BLaER1 (cell line): ENCODE results near the gene ZDHHC8.

ENCODE experiments used
- H3K27ac ChIP-seq: shearing (Covaris generic); formaldehyde crosslinking; 2 replicates; pipeline ENCODE4 v1.8.1; 2022
- H3K27me3 ChIP-seq: shearing (Covaris generic); formaldehyde crosslinking; 2 replicates; pipeline ENCODE4 v1.8.1; 2022
- H3K36me3 ChIP-seq: shearing (Covaris generic); formaldehyde crosslinking; 2 replicates; pipeline ENCODE4 v1.8.1; 2022
- H3K4me1 ChIP-seq: shearing (Covaris generic); formaldehyde crosslinking; 2 replicates; pipeline ENCODE4 v1.8.1; 2022
- H3K4me2 ChIP-seq: shearing (Covaris generic); formaldehyde crosslinking; 2 replicates; pipeline ENCODE4 v1.8.1; 2022
- H3K4me3 ChIP-seq: shearing (Covaris generic); formaldehyde crosslinking; 2 replicates; pipeline ENCODE4 v1.8.1; 2022
- H3K9ac ChIP-seq: shearing (Covaris generic); formaldehyde crosslinking; 2 replicates; pipeline ENCODE4 v1.8.1; 2022
- H3K9me3 ChIP-seq: shearing (Covaris generic); formaldehyde crosslinking; 2 replicates; pipeline ENCODE4 v1.8.1; 2022
- H4K20me1 ChIP-seq: shearing (Covaris generic); formaldehyde crosslinking; 2 replicates; pipeline ENCODE4 v1.8.1; 2022
- Cebpa-rat ChIP-seq: shearing (Covaris generic); IDR thresholded peaks from 2 replicates; pipeline ENCODE4 v1.8.1; 2022

Gene ZDHHC8

GRCh38 chr22:20087319-20088262, 44.0 kb upstream of the ZDHHC8 start:
- Histone ChIP-seq H3K27me3 (no peaks in the 10 kb centered on the region), H3K4me3 (no peak overlapping the region), H3K4me1 (peaks cover 28% of the 10 kb centered on the region), H3K9ac (no peak overlapping the region), H3K4me2 (no peak overlapping the region), H3K36me3 (peaks cover 96% of the 10 kb centered on the region), H3K27ac (no peak overlapping the region), H4K20me1 (peaks cover 100% of the 10 kb centered on the region), H3K9me3 (no peaks in the 10 kb centered on the region)
- TF ChIP-seq Cebpa-rat = no peak

- no peak overlapping the region for H3K4me2 ChIP-seq
- TF ChIP-seq Cebpa-rat = no peak
- H3K9me3 ChIP-seq = no peaks in the 10 kb centered on the region
- peaks cover 96% of the 10 kb centered on the region for H3K36me3 ChIP-seq
- no peak overlapping the region for H3K4me3 ChIP-seq
- no peaks in the 10 kb centered on the region for H3K27me3 ChIP-seq
- peaks cover 95% of the 10 kb centered on the region for H4K20me1 ChIP-seq
- no peak overlapping the region for H3K27ac ChIP-seq
- H3K9ac ChIP-seq = no peak overlapping the region
- H3K4me1 ChIP-seq = peaks cover 21% of the 10 kb centered on the region
Observed at GRCh38 chr22:20088263-20088648, 43.3 kb upstream of the ZDHHC8 start.

- no peak overlapping the region for H3K27ac ChIP-seq
- H3K36me3 ChIP-seq = peaks cover 98% of the 10 kb centered on the region
- peaks cover 94% of the 10 kb centered on the region for H4K20me1 ChIP-seq
- peaks cover 10% of the 10 kb centered on the region for H3K4me1 ChIP-seq
- no peak for TF ChIP-seq Cebpa-rat
- H3K9ac ChIP-seq = no peak overlapping the region
- no peaks in the 10 kb centered on the region for H3K27me3 ChIP-seq
- no peak overlapping the region for H3K4me3 ChIP-seq
- H3K9me3 ChIP-seq = no peaks in the 10 kb centered on the region
- H3K4me2 ChIP-seq = no peak overlapping the region
Observed at GRCh38 chr22:20089226-20089976, 42.2 kb upstream of the ZDHHC8 start.

GRCh38 chr22:20089977-20090729, 41.5 kb upstream of the ZDHHC8 start:
- H3K4me1 ChIP-seq = peaks cover 2% of the 10 kb centered on the region
- H3K27me3 ChIP-seq = no peaks in the 10 kb centered on the region
- no peaks in the 10 kb centered on the region for H3K9me3 ChIP-seq
- no peak overlapping the region for H3K4me2 ChIP-seq
- no peak for TF ChIP-seq Cebpa-rat
- no peak overlapping the region for H3K4me3 ChIP-seq
- peaks cover 92% of the 10 kb centered on the region for H4K20me1 ChIP-seq
- H3K9ac ChIP-seq = no peak overlapping the region
- H3K36me3 ChIP-seq = peaks cover 100% of the 10 kb centered on the region
- no peak overlapping the region for H3K27ac ChIP-seq

- no peak for TF ChIP-seq Cebpa-rat
- no peaks in the 10 kb centered on the region for H3K27me3 ChIP-seq
- no peak overlapping the region for H3K27ac ChIP-seq
- H3K4me3 ChIP-seq = no peak overlapping the region
- peaks cover 89% of the 10 kb centered on the region for H4K20me1 ChIP-seq
- H3K9me3 ChIP-seq = no peaks in the 10 kb centered on the region
- H3K9ac ChIP-seq = no peak overlapping the region; the same call in 1 of the 2 replicates
- H3K4me1 ChIP-seq = no peaks in the 10 kb centered on the region
- no peak overlapping the region for H3K4me2 ChIP-seq
- H3K36me3 ChIP-seq = peaks cover 100% of the 10 kb centered on the region
Observed at GRCh38 chr22:20090730-20091240, 40.8 kb upstream of the ZDHHC8 start.

GRCh38 chr22:20091690-20092476, 39.7 kb upstream of the ZDHHC8 start:
- Histone ChIP-seq H3K4me2 (no peak overlapping the region), H3K4me1 (no peaks in the 10 kb centered on the region), H3K36me3 (peaks cover 100% of the 10 kb centered on the region), H3K9ac (no peak overlapping the region), H3K9me3 (no peaks in the 10 kb centered on the region), H3K4me3 (no peak overlapping the region), H3K27ac (no peak overlapping the region), H4K20me1 (peaks cover 86% of the 10 kb centered on the region), H3K27me3 (no peaks in the 10 kb centered on the region)
- TF ChIP-seq Cebpa-rat = no peak

- H3K4me2 ChIP-seq = no peak overlapping the region
- no peak overlapping the region for H3K9ac ChIP-seq
- no peak for TF ChIP-seq Cebpa-rat
- H3K9me3 ChIP-seq = no peaks in the 10 kb centered on the region
- H3K27ac ChIP-seq = no peak overlapping the region
- H3K4me3 ChIP-seq = no peak overlapping the region
- H3K27me3 ChIP-seq = no peaks in the 10 kb centered on the region
- peaks cover 86% of the 10 kb centered on the region for H4K20me1 ChIP-seq
- no peaks in the 10 kb centered on the region for H3K4me1 ChIP-seq
- H3K36me3 ChIP-seq = peaks cover 100% of the 10 kb centered on the region
Observed at GRCh38 chr22:20092477-20092854, 39.1 kb upstream of the ZDHHC8 start.

GRCh38 chr22:20093418-20094196, 38.0 kb upstream of the ZDHHC8 start:
- Histone ChIP-seq H3K9ac (no peak overlapping the region), H3K4me3 (no peak overlapping the region), H4K20me1 (peaks cover 79% of the 10 kb centered on the region), H3K27me3 (no peaks in the 10 kb centered on the region), H3K27ac (no peak overlapping the region), H3K36me3 (peaks cover 100% of the 10 kb centered on the region), H3K4me2 (no peak overlapping the region), H3K4me1 (no peaks in the 10 kb centered on the region), H3K9me3 (no peaks in the 10 kb centered on the region)
- no peak for TF ChIP-seq Cebpa-rat
